Neural cell (in vitro differentiated cells): Measurements from ENCODE around the gene GSG1L. TPM values are rescaled to one million over a fixed set of nuclear protein-coding genes. Genes with fewer than 3 reads are reported as not detected.

Experiments used
- H2AFZ ChIP-seq: fragments of 200-600, 300-800 bp; sonication (generic), shearing (Covaris generic); 2 replicates; pipeline ENCODE4 v1.6.0; 2014; ENCODE audit warnings: low read depth, mild to moderate bottlenecking, antibody characterized with exemption, low read length, moderate library complexity
- H3F3A ChIP-seq: fragments of 200-600 bp; shearing (Covaris generic); 2 replicates; pipeline ENCODE4 v1.6.1; 2016; ENCODE audit warnings: mild to moderate bottlenecking, moderate library complexity, mixed read lengths, antibody characterized with exemption, low read length; ENCODE audit not compliant: insufficient read depth, poor library complexity, severe bottlenecking
- H3K27ac ChIP-seq: fragments of 200-600, 300-800 bp; sonication (generic), shearing (Covaris generic); 2 replicates; pipeline ENCODE4 v1.5.1; 2014; ENCODE audit warnings: mild to moderate bottlenecking, low read length, moderate library complexity
- H3K27me3 ChIP-seq: fragments of 300-800, 200-600 bp; sonication (generic), shearing (Covaris generic); 2 replicates; pipeline ENCODE4 v1.6.0; 2014; ENCODE audit warnings: mild to moderate bottlenecking, low read depth, low read length, moderate library complexity; ENCODE audit not compliant: insufficient read depth
- H3K36me3 ChIP-seq: fragments of 300-800, 200-600 bp; sonication (generic), shearing (Covaris generic); 2 replicates; pipeline ENCODE4 v1.5.1; 2014; ENCODE audit warnings: mild to moderate bottlenecking, antibody characterized with exemption, low read length, moderate library complexity; ENCODE audit not compliant: insufficient read depth
- H3K4me2 ChIP-seq: fragments of 300-800, 200-600 bp; sonication (generic), shearing (Covaris generic); 2 replicates; pipeline ENCODE4 v1.6.0; 2014; ENCODE audit warnings: mild to moderate bottlenecking, low read length
- H3K4me3 ChIP-seq: fragments of 300-800, 200-600 bp; sonication (generic), shearing (Covaris generic); 2 replicates; pipeline ENCODE4 v1.5.1; 2014; ENCODE audit warnings: mild to moderate bottlenecking, low read length, moderate library complexity
- H3K79me2 ChIP-seq: fragments of 200-600 bp; shearing (Covaris generic); replicated peaks from 2 replicates; pipeline ENCODE4 v1.6.0; 2014; ENCODE audit warnings: mild to moderate bottlenecking, low read length, moderate library complexity; ENCODE audit not compliant: insufficient read depth
- H3K9ac ChIP-seq: fragments of 300-800, 200-600 bp; sonication (generic), shearing (Covaris generic); 2 replicates; pipeline ENCODE4 v1.6.1; 2016; ENCODE audit warnings: mild to moderate bottlenecking, low read length, mixed read lengths
- H3K9me2 ChIP-seq: fragments of 200-600 bp; shearing (Covaris generic); 2 replicates; pipeline ENCODE4 v1.6.1; 2016; ENCODE audit warnings: mild to moderate bottlenecking, low read length, mixed read lengths; ENCODE audit not compliant: insufficient read depth
- H3K9me3 ChIP-seq: fragments of 200-600, 300-800 bp; sonication (generic), shearing (Covaris generic); 2 replicates; pipeline ENCODE4 v1.6.1; 2016; ENCODE audit warnings: mild to moderate bottlenecking, mixed run types, low read length, moderate library complexity, mixed read lengths
- H4K20me1 ChIP-seq: fragments of 200-600 bp; shearing (Covaris generic); 2 replicates; pipeline ENCODE4 v1.6.1; 2016; ENCODE audit warnings: mild to moderate bottlenecking, mixed run types; ENCODE audit not compliant: insufficient read depth
- CTCF ChIP-seq: fragments of 450-650 bp; IDR thresholded peaks from 2 replicates; pipeline ENCODE4 v1.5.1; 2014; ENCODE audit warnings: antibody characterized with exemption, mild to moderate bottlenecking, moderate library complexity; ENCODE audit not compliant: poor library complexity, severe bottlenecking
- EP300 ChIP-seq: fragments of 450-650 bp; conservative IDR thresholded peaks from 2 replicates; pipeline ENCODE4 v1.6.1; 2014; ENCODE audit warnings: antibody characterized with exemption, mild to moderate bottlenecking, moderate library complexity; ENCODE audit not compliant: poor library complexity, severe bottlenecking
- EZH2 ChIP-seq: fragments of 200-600, 300-800 bp; shearing (Covaris generic), sonication (generic); IDR thresholded peaks from 2 replicates; pipeline ENCODE4 v1.6.1; 2014; ENCODE audit warnings: antibody characterized with exemption, low read length, borderline replicate concordance, mild to moderate bottlenecking; ENCODE audit not compliant: insufficient read depth, poor library complexity, severe bottlenecking
- MXI1 ChIP-seq: fragments of 450-650 bp; conservative IDR thresholded peaks from 2 replicates; pipeline ENCODE4 v1.6.1; 2014; ENCODE audit warnings: antibody characterized with exemption, mild to moderate bottlenecking; ENCODE audit not compliant: poor library complexity, severe bottlenecking
- POLR2AphosphoS5 ChIP-seq: IDR thresholded peaks from 2 replicates; pipeline ENCODE4 v1.6.1; 2012
- RAD21 ChIP-seq: fragments of 450-650 bp; conservative IDR thresholded peaks from 2 replicates; pipeline ENCODE4 v1.6.1; 2014; ENCODE audit warnings: antibody characterized with exemption, mild to moderate bottlenecking, moderate library complexity
- SMC3 ChIP-seq: fragments of 450-650 bp; conservative IDR thresholded peaks from 2 replicates; pipeline ENCODE4 v1.6.1; 2014; ENCODE audit warnings: antibody characterized with exemption, mild to moderate bottlenecking, moderate library complexity; ENCODE audit not compliant: poor library complexity
- TAF1 ChIP-seq: IDR thresholded peaks from 2 replicates; pipeline ENCODE4 v1.6.1; 2012; ENCODE audit warnings: low read depth
- polyA plus RNA-seq: library from polyadenylated mRNA; depleted of rRNA; stranded (reverse); fragments of >200 nt; gene quantifications from 2 replicates; pipeline ENCODE4 v1.2.3, GENCODE V29; 2014
- TF ChIP-seq, protein P1 (sequence below): IDR thresholded peaks from 2 replicates; pipeline ENCODE4 v1.6.1; 2012; ENCODE audit warnings: borderline replicate concordance

Gene GSG1L
- polyA plus RNA-seq, 1 donor from 2014 or later: 0.85 TPM

DNA sequence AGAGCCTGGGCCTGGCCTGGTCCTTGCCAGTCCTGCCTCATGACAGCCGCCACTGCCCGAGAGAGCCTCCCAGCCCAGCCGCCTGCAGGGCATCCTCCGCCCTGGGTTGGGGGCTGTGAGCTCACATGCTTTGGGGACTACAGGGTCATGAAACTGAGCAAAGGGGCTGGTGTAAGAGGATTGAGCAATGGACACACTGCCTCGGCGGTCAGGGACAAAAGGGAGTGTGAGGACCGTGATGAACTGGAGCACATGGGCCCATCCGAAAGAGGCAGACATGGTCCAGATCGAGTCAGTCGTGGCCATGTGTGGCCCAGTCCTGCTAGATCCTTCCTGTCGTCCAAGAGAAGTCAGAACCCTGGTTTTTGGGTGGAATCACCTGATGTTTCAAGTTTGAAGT lies 52.3 kb downstream of the GSG1L start:
- Histone ChIP-seq H3K79me2 (no peaks in the 10 kb centered on the region), H3K36me3 (no peaks in the 10 kb centered on the region), H3K4me3 (no peak overlapping the region), H3K27me3 (no peaks in the 10 kb centered on the region), H3K9me2 (no peaks in the 10 kb centered on the region), H3K9ac (no peak overlapping the region), H3K4me2 (no peak overlapping the region), H3K9me3 (no peaks in the 10 kb centered on the region), H2AFZ (no peak overlapping the region), H4K20me1 (no peaks in the 10 kb centered on the region), H3F3A (no peaks in the 10 kb centered on the region), H3K27ac (no peak overlapping the region)
- TF ChIP-seq SMC3 (no peak), CTCF (no peak), RAD21 (no peak), TAF1 (no peak), EP300 (no peak)
- TF ChIP-seq, protein P1, sequence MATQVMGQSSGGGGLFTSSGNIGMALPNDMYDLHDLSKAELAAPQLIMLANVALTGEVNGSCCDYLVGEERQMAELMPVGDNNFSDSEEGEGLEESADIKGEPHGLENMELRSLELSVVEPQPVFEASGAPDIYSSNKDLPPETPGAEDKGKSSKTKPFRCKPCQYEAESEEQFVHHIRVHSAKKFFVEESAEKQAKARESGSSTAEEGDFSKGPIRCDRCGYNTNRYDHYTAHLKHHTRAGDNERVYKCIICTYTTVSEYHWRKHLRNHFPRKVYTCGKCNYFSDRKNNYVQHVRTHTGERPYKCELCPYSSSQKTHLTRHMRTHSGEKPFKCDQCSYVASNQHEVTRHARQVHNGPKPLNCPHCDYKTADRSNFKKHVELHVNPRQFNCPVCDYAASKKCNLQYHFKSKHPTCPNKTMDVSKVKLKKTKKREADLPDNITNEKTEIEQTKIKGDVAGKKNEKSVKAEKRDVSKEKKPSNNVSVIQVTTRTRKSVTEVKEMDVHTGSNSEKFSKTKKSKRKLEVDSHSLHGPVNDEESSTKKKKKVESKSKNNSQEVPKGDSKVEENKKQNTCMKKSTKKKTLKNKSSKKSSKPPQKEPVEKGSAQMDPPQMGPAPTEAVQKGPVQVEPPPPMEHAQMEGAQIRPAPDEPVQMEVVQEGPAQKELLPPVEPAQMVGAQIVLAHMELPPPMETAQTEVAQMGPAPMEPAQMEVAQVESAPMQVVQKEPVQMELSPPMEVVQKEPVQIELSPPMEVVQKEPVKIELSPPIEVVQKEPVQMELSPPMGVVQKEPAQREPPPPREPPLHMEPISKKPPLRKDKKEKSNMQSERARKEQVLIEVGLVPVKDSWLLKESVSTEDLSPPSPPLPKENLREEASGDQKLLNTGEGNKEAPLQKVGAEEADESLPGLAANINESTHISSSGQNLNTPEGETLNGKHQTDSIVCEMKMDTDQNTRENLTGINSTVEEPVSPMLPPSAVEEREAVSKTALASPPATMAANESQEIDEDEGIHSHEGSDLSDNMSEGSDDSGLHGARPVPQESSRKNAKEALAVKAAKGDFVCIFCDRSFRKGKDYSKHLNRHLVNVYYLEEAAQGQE: no peak

GRCh38 chr16:28010671-28011070 lies 52.8 kb downstream of the GSG1L start:
- H3K9me3 ChIP-seq: no peaks in the 10 kb centered on the region
- H3K79me2 ChIP-seq: no peaks in the 10 kb centered on the region
- no peaks in the 10 kb centered on the region for H3K9me2 ChIP-seq
- no peak overlapping the region for H2AFZ ChIP-seq
- H3K27ac ChIP-seq: no peak overlapping the region
- H3K9ac ChIP-seq: no peak overlapping the region
- TF ChIP-seq CTCF (no peak), EZH2 (no peak), POLR2AphosphoS5 (no peak), TAF1 (no peak), SMC3 (no peak), RAD21 (no peak), MXI1 (no peak), EP300 (no peak)
- TF ChIP-seq, protein P1: no peak
- no peaks in the 10 kb centered on the region for H3K27me3 ChIP-seq
- H3K4me2 ChIP-seq: no peak overlapping the region
- no peaks in the 10 kb centered on the region for H4K20me1 ChIP-seq
- no peaks in the 10 kb centered on the region for H3F3A ChIP-seq
- no peak overlapping the region for H3K4me3 ChIP-seq
- H3K36me3 ChIP-seq: no peaks in the 10 kb centered on the region
